Naive thymus-derived CD4-positive, alpha-beta T cell (primary cell): ENCODE data around the gene MRI1. TPM values are rescaled to one million over a fixed set of nuclear protein-coding genes. Genes with fewer than 3 reads are reported as not detected.

Experiments used
- ATAC-seq: fragments of 150-1000 bp; cut with Tn5 transposase; 2 replicates; pipeline ENCODE4 v1.10.0; 2021; ENCODE audit warnings: mild to moderate bottlenecking, moderate library complexity
- CTCF ChIA-PET: fragments of 350-600 bp; sonication (Branson Sonifier 250); formaldehyde crosslinking; loops from one replicate; lab custom pipeline; 2021; ENCODE audit warnings: antibody characterized with exemption; lab: Charles Lee
- POLR2A ChIA-PET: fragments of 350-600 bp; sonication (Branson Sonifier 250); formaldehyde crosslinking; loops from one replicate; lab custom pipeline; 2021; ENCODE audit warnings: antibody characterized with exemption, inconsistent platforms; lab: Charles Lee
- DNase-seq, 9 donors: peaks; one replicate each; pipeline versions ENCODE4 v3.0.0 to v3.0.0-alpha.2; 2020 to 2022; ENCODE audit warnings: mixed read lengths in 1 of 9
- H3K27ac ChIP-seq: one replicate; pipeline ENCODE4 v1.7.0; 2013; ENCODE audit warnings: mild to moderate bottlenecking, low read depth, low read length, moderate library complexity
- H3K27me3 ChIP-seq, 2 donors: one replicate each; pipeline ENCODE4 v1.7.0; 2013; ENCODE audit warnings: low read length in 2 of 2, mild to moderate bottlenecking in 2 of 2, moderate library complexity in 2 of 2; ENCODE audit not compliant: control insufficient read depth in 2 of 2, insufficient read depth in 2 of 2
- H3K36me3 ChIP-seq, 3 experiments: 1 replicate in 2 of 3; 2 replicates in 1 of 3; pipeline ENCODE4 v1.7.0; 2013; ENCODE audit warnings: low read length in 3 of 3, mild to moderate bottlenecking in 3 of 3, moderate library complexity in 1 of 3; ENCODE audit not compliant: insufficient read depth in 3 of 3, control insufficient read depth in 2 of 3
- H3K4me1 ChIP-seq, 2 donors: one replicate each; pipeline ENCODE4 v1.7.0; 2013; ENCODE audit warnings: low read length in 2 of 2, mild to moderate bottlenecking in 2 of 2, moderate library complexity in 1 of 2; ENCODE audit not compliant: control insufficient read depth in 2 of 2, insufficient read depth in 2 of 2
- H3K4me3 ChIP-seq: 2 replicates; pipeline ENCODE4 v1.7.0; 2013; ENCODE audit warnings: mild to moderate bottlenecking, low read length
- H3K9me3 ChIP-seq, 3 experiments: 1 replicate in 2 of 3; 2 replicates in 1 of 3; pipeline ENCODE4 v1.7.0; 2013; ENCODE audit warnings: low read length in 3 of 3; ENCODE audit not compliant: control insufficient read depth in 2 of 3
- H3K27ac Mint-ChIP-seq, 9 donors: one replicate each; pipeline ENCODE4 v1.8.0; 2020 to 2022; ENCODE audit warnings: mixed read lengths in 9 of 9, mild to moderate bottlenecking in 8 of 9, moderate library complexity in 5 of 9, inconsistent platforms in 2 of 9
- H3K27me3 Mint-ChIP-seq, 5 donors: one replicate each; pipeline ENCODE4 v1.8.0; 2021 to 2022; ENCODE audit warnings: mixed read lengths in 5 of 5, mild to moderate bottlenecking in 1 of 5
- H3K36me3 Mint-ChIP-seq, 5 donors: one replicate each; pipeline ENCODE4 v1.8.0; 2020 to 2022; ENCODE audit warnings: mixed read lengths in 5 of 5, mild to moderate bottlenecking in 3 of 5, inconsistent platforms in 1 of 5
- H3K4me1 Mint-ChIP-seq, 7 donors: one replicate each; pipeline ENCODE4 v1.8.0; 2020 to 2022; ENCODE audit warnings: mixed read lengths in 7 of 7, mild to moderate bottlenecking in 3 of 7, inconsistent platforms in 1 of 7
- H3K4me3 Mint-ChIP-seq, 10 donors: one replicate each; pipeline ENCODE4 v1.8.0; 2020 to 2022; ENCODE audit warnings: mild to moderate bottlenecking in 10 of 10, mixed read lengths in 10 of 10, moderate library complexity in 6 of 10, inconsistent platforms in 2 of 10
- H3K9me3 Mint-ChIP-seq, 11 donors: one replicate each; pipeline ENCODE4 v1.8.0; 2020 to 2022; ENCODE audit warnings: mixed read lengths in 11 of 11, mild to moderate bottlenecking in 4 of 11, inconsistent platforms in 1 of 11, moderate library complexity in 1 of 11
- intact Hi-C, 2 donors: fragments of 100-400 bp; cut with micrococcal nuclease; formaldehyde crosslinking; loops; one replicate each; pipeline ENCODE4 v1.15.1; 2023
- polyA plus RNA-seq, 2 donors: library from polyadenylated mRNA; unstranded; fragments of 300-500 nt; fragmentation: Illumina TruSeq; gene quantifications; one replicate each; pipeline ENCODE4 v1.2.3, GENCODE V29; 2021
- total RNA-seq, 6 experiments: library from RNA in 5 of 6; stranded (reverse) in 5 of 6; gene quantifications; 1 replicate in 5 of 6; 2 replicates in 1 of 6; pipeline ENCODE4 v1.2.3 and lab custom pipeline; 2021 to 2026

The MRI1 gene
- total and polyA plus RNA-seq, 7 experiments from 2014 or later, result 7.1 to 56.2 (median 31.1) TPM

DNA sequence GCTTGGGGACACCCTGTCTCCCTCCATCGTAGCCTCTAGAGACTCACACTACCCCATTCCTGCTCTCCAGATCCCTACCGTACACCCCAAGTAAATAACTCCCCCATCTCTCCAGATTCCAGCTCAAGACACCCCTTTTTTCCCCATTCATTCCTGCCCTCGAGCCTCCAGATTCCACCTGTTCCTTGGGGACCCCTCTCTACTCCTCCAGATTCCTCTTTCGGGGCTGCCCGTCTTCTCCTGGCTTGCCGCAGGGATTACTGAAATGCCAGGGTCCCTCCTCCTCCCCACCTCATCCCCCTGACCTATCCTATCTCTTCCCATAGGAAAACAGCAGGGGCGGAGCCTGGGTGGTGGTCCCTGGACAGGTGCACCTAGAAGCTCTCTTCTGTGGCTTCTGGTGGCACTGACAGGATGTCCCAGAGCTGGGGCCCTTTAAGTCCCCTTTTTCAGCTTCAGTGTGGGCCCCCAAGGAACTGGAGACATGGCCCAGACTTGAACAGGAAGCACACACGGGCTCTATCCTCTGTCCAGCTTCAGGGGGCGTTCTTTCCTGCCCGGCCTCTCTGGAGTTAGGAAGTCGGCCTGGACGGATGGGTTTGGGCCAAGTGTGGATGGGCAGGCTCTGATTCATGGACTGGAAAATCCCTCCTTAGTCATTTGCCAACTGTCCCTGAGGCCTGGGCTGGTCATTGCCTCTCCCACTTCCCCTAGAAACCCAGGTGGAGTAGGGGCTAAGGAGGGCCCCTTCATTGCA lies 32.2 kb downstream of the MRI1 start:
- ATAC-seq (no peak), DNase-seq (no peak)
- Histone ChIP-seq H3K36me3 (no peaks in the 10 kb centered on the region), H3K4me1 (peaks cover 14 to 17% of the 10 kb centered on the region in 2 donors), H3K4me3 (peak overlapping the region; percentile 84), H3K27ac (peak overlapping the region; percentile 56), H3K27me3 (no peaks in the 10 kb centered on the region), H3K9me3 (no peaks in the 10 kb centered on the region)
- ChIA-PET POLR2A (interaction anchor here (1.1 to 3.1 kb wide), 9 partner anchors 7 to 65 kb away, joined by 3 to 17 read pairs (median 6); partner anchors contain the start of gene C19orf53), CTCF (interaction anchor here (0.6 to 1.2 kb wide), 3 partner anchors 9 to 739 kb away, joined by 5 to 6 read pairs (median 5); no protein-coding TSS in a partner anchor)
- Mint-ChIP-seq H3K27ac (peak overlapping the region; percentile 19 to 96 (median 79)), H3K9me3 (no peaks in the 10 kb centered on the region), H3K27me3 (no peaks in the 10 kb centered on the region), H3K4me1 (peaks cover 22 to 45% (median 31%) of the 10 kb centered on the region in 7 donors), H3K36me3 (peaks cover 0 to 4% (median 0%) of the 10 kb centered on the region in 5 donors), H3K4me3 (peak overlapping the region; percentile 69 to 96 (median 88))
- intact Hi-C loops, result no loop called here

- Histone ChIP-seq H3K9me3 (no peaks in the 10 kb centered on the region), H3K4me1 (peaks cover 14 to 17% of the 10 kb centered on the region in 2 donors), H3K36me3 (no peaks in the 10 kb centered on the region), H3K27ac (no peak overlapping the region), H3K4me3 (no peak overlapping the region), H3K27me3 (no peaks in the 10 kb centered on the region)
- DNase-seq (no peak), ATAC-seq (no peak)
- Mint-ChIP-seq H3K27me3 (no peaks in the 10 kb centered on the region), H3K27ac (peak overlapping the region in 4 of 9 donors; percentile 75 to 96 (median 90)), H3K4me1 (peaks cover 22 to 45% (median 31%) of the 10 kb centered on the region in 7 donors), H3K36me3 (peaks cover 0 to 4% (median 0%) of the 10 kb centered on the region in 5 donors), H3K4me3 (peak overlapping the region; percentile 10 to 96 (median 80)), H3K9me3 (no peaks in the 10 kb centered on the region)
- CTCF ChIA-PET, result interaction anchor here (0.6 to 1.2 kb wide), 3 partner anchors 9 to 739 kb away, joined by 5 to 6 read pairs (median 5); no protein-coding TSS in a partner anchor
- intact Hi-C loops, result no loop called here
- POLR2A ChIA-PET, result interaction anchor here (1.1 to 3.1 kb wide), 8 partner anchors 8 to 65 kb away, joined by 3 to 12 read pairs (median 5); partner anchors contain the start of gene C19orf53
These were observed 32.7 kb downstream of the MRI1 start for GRCh38 chr19:13797058-13797440.

- ATAC-seq, result no peak
- peak overlapping the region in 3 of 10 donors; percentile 20 to 48 (median 21) for H3K4me3 Mint-ChIP-seq
- Histone ChIP-seq H3K27ac (no peak overlapping the region), H3K36me3 (no peaks in the 10 kb centered on the region), H3K27me3 (no peaks in the 10 kb centered on the region), H3K9me3 (no peaks in the 10 kb centered on the region), H3K4me1 (peaks cover 14 to 17% of the 10 kb centered on the region in 2 donors), H3K4me3 (no peak overlapping the region)
- ChIA-PET POLR2A (interaction anchor here (1.3 to 3.1 kb wide), 3 partner anchors 14 to 50 kb away, joined by 4 to 12 read pairs (median 8); partner anchors contain the start of gene C19orf53), CTCF (interaction anchor here (0.6 to 1.8 kb wide), 5 partner anchors 13 to 197 kb away, joined by 3 to 5 read pairs (median 4); no protein-coding TSS in a partner anchor)
- peaks cover 25 to 45% (median 31%) of the 10 kb centered on the region in 7 donors for H3K4me1 Mint-ChIP-seq
- H3K9me3 Mint-ChIP-seq, result no peaks in the 10 kb centered on the region
- intact Hi-C loops, result no loop called here
- peaks cover 0 to 6% (median 0%) of the 10 kb centered on the region in 5 donors for H3K36me3 Mint-ChIP-seq
- H3K27ac Mint-ChIP-seq, result peak overlapping the region in 4 of 9 donors; percentile 12 to 72 (median 38)
- no peaks in the 10 kb centered on the region for H3K27me3 Mint-ChIP-seq
- no peak for DNase-seq
These were observed 33.5 kb downstream of the MRI1 start for GRCh38 chr19:13797870-13798269.

- H3K9me3 Mint-ChIP-seq, result no peaks in the 10 kb centered on the region
- peaks cover 0 to 6% (median 0%) of the 10 kb centered on the region in 5 donors for H3K36me3 Mint-ChIP-seq
- ATAC-seq (no peak), DNase-seq (no peak)
- H3K4me3 Mint-ChIP-seq, result no peak overlapping the region
- intact Hi-C loops, result no loop called here
- peak overlapping the region in 1 of 9 donors; percentile 72 for H3K27ac Mint-ChIP-seq
- H3K9me3 ChIP-seq, result no peaks in the 10 kb centered on the region
- ChIA-PET POLR2A (interaction anchor here (1.4 kb wide), 1 partner anchor 12 kb away, joined by 5 read pairs; no protein-coding TSS in a partner anchor), CTCF (no interaction called here)
- H3K27me3 ChIP-seq, result no peaks in the 10 kb centered on the region
- peaks cover 18 to 35% (median 21%) of the 10 kb centered on the region in 7 donors for H3K4me1 Mint-ChIP-seq
- no peak overlapping the region for H3K27ac ChIP-seq
- no peaks in the 10 kb centered on the region for H3K27me3 Mint-ChIP-seq
- peaks cover 0 to under 1% (median 0%) of the 10 kb centered on the region in 3 experiments for H3K36me3 ChIP-seq
- H3K4me1 ChIP-seq, result peaks cover 14% of the 10 kb centered on the region in 2 donors
- H3K4me3 ChIP-seq, result no peak overlapping the region
These were observed 35.3 kb downstream of the MRI1 start for GRCh38 chr19:13799669-13800068.

- H3K9me3 ChIP-seq, result no peaks in the 10 kb centered on the region
- H3K4me3 Mint-ChIP-seq, result no peak overlapping the region
- no peak overlapping the region for H3K27ac ChIP-seq
- no peaks in the 10 kb centered on the region for H3K27me3 ChIP-seq
- intact Hi-C loops, result no loop called here
- POLR2A ChIA-PET, result interaction anchor here (0.6 to 1.4 kb wide), 2 partner anchors 15 to 183 kb away, joined by 3 to 4 read pairs; no protein-coding TSS in a partner anchor
- peaks cover 0 to 7% (median 4%) of the 10 kb centered on the region in 7 donors for H3K4me1 Mint-ChIP-seq
- no peak overlapping the region for H3K4me3 ChIP-seq
- ATAC-seq (no peak), DNase-seq (no peak)
- H3K36me3 Mint-ChIP-seq, result peaks cover 0 to 12% (median 0%) of the 10 kb centered on the region in 5 donors
- CTCF ChIA-PET, result interaction anchor here (1.1 kb wide), 1 partner anchor 59 kb away, joined by 3 read pairs; no protein-coding TSS in a partner anchor
- H3K36me3 ChIP-seq, result peaks cover 0 to 4% (median 0%) of the 10 kb centered on the region in 3 experiments
- no peaks in the 10 kb centered on the region for H3K4me1 ChIP-seq
- H3K27ac Mint-ChIP-seq, result no peak overlapping the region
- H3K9me3 Mint-ChIP-seq, result peaks cover 0 to 2% (median 0%) of the 10 kb centered on the region in 11 donors
- no peaks in the 10 kb centered on the region for H3K27me3 Mint-ChIP-seq
These were observed 38.7 kb downstream of the MRI1 start for GRCh38 chr19:13803038-13803437.
